ENCODE data around the gene NAA10. TPM values are rescaled to one million over a fixed set of nuclear protein-coding genes. Genes with fewer than 3 reads are reported as not detected.

Gene NAA10
- total RNA-seq, 1 experiment from 2014 or later = 107 TPM

DNA sequence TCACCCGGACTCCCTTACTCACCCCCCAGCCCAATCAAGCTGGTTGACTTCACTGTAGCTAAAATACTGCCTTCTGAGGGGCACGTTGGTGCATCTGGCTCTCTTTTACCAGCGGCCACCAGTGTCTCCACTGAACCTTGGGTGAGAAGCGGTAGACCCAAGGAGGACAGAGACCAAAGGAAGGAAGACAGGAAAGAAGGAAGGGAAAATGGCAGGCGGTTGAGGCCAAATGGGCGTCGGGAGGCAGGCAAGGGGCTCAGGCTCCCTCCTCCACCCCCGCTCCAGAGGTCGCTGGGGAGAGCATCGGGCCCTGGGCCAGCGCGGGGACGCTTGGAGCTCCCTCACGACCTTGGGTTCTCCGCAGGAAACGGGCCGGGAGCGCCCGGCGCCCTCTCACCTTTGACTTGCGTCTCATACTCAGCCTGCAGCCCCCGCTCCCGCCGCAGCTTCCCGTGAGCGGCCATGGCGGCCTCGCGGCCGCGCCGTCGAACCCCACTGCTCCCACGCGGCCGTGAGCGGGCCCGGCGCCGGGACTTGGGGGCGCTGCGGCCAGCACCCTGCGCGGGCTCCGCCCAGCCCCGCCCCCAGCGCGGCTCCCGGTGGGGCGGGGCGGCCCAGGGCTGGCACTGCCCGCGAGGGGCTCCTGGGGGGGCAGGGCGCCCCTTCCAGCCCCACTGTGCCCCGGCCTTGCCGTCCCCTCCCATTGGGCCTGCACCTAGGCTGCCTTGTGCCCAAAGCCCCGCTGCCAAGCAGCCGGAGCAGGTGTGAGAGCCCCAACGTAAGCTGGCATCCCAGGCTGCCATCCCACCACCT lies 8.9 kb downstream of the NAA10 start, which contains the start of gene ARHGAP4 (continued):
- TF ChIP-seq, protein P1, sequence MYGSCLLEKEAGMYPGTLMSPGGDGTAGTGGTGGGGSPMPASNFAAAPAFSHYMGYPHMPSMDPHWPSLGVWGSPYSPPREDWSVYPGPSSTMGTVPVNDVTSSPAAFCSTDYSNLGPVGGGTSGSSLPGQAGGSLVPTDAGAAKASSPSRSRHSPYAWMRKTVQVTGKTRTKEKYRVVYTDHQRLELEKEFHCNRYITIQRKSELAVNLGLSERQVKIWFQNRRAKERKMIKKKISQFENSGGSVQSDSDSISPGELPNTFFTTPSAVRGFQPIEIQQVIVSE (CRISPR knock-in tag; IDR thresholded peaks at IDR 0.05; ENCODE audit: borderline replicate concordance) = no peak
- TF ChIP-seq IRF2 (CRISPR knock-in tag; IDR thresholded peaks at IDR 0.05; ENCODE audit: borderline replicate concordance, low read depth) = no peak
- no peak for TF ChIP-seq EMX1 (CRISPR knock-in tag; IDR thresholded peaks at IDR 0.05)

DNA sequence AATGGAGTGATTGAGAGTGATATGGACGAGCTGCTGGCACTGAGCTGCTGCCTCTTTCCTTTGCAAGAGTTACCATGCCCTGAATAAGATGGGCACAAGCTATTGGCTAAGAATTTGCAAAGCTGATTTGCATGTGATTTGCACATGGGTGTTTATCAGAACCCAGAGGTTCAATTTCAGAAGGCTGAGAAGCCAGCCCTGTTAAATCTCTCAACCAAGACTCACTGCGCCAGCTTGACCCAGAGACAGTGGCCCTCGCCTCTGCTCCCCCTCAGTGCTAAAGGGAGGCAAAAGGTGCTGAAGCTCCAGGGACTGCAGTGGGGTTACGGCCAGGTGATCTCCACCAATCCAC lies 9.5 kb downstream of the NAA10 start:
- ATAC-seq (no peak), DNase-seq (ENCODE audit: low spot score) (no peak)
- TF ChIP-seq RELA (CRISPR knock-in tag; IDR thresholded peaks at IDR 0.05; ENCODE audit: borderline replicate concordance) = no peak
- TF ChIP-seq, protein P2, sequence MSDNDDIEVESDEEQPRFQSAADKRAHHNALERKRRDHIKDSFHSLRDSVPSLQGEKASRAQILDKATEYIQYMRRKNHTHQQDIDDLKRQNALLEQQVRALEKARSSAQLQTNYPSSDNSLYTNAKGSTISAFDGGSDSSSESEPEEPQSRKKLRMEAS (CRISPR knock-in tag; IDR thresholded peaks at IDR 0.05) = no peak
- TF ChIP-seq EMX1 (CRISPR knock-in tag; IDR thresholded peaks at IDR 0.05) = no peak
- TF ChIP-seq TEAD4 (CRISPR knock-in tag; IDR thresholded peaks at IDR 0.05) = no peak
- peak overlapping the region; percentile 87 for H3K27ac Mint-ChIP-seq
- ChIA-PET POLR2A (interaction anchor here (0.6 to 1.7 kb wide), 6 partner anchors 20 to 241 kb away, joined by 3 to 4 read pairs (median 3); no protein-coding TSS in a partner anchor), CTCF (interaction anchor here (0.5 to 6.9 kb wide), 12 partner anchors 10 to 199 kb away, joined by 3 to 116 read pairs (median 4); partner anchors contain the start of genes NAA10 and RENBP)
- H3K9me3 Mint-ChIP-seq = no peaks in the 10 kb centered on the region
- H3K4me1 Mint-ChIP-seq = peaks cover 28% of the 10 kb centered on the region
- H3K36me3 Mint-ChIP-seq = no peaks in the 10 kb centered on the region
- peak overlapping the region; percentile 86 for H3K4me3 Mint-ChIP-seq
- no peaks in the 10 kb centered on the region for H3K27me3 Mint-ChIP-seq (ENCODE audit: low read depth)

DNA sequence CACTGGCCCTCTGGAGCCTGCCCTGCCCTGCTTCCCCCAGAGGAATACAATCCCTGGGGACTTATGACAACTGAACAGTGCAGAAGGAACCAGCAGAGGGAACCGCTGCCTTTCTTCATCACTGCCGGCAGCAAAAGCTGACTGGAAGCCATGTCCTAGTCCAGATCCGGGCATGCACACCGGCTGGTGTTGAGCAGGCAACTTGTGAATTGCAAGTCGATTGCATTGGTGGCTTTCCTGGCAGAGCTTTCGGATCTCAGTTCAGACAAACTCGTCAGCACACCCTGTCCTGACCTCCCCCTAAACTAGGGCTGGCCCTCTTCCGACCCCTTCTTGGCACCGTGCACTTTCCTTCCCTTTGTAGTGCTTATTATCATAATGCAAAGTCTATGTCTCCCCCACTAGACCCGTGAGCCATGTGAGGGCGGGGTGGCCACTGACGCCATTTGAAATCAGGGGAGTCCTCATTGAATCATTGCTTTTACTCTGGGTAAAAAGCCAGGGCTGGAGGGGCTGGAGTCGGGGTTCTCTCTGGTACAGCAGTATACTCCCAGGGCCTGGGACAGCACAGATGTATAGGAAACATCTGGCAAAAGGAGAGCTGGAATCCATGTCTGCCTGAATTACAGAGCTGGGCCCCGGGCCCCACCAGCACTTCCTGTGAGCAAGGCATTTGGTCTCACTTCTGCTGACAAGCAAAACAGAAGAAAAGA lies 10.5 kb downstream of the NAA10 start:
- Mint-ChIP-seq H3K4me3 (peak overlapping the region; percentile 86; the same call in 1 of the 2 replicates), H3K4me1 (peaks cover 28% of the 10 kb centered on the region), H3K27ac (no peak overlapping the region), H3K36me3 (0 out of 2 replicates have a peak, but pooled peaks cover 6% of the 10 kb centered on the region), H3K9me3 (no peaks in the 10 kb centered on the region), H3K27me3 (ENCODE audit: low read depth) (no peaks in the 10 kb centered on the region)
- TF ChIP-seq, protein P3, sequence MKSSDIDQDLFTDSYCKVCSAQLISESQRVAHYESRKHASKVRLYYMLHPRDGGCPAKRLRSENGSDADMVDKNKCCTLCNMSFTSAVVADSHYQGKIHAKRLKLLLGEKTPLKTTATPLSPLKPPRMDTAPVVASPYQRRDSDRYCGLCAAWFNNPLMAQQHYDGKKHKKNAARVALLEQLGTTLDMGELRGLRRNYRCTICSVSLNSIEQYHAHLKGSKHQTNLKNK (CRISPR knock-in tag; IDR thresholded peaks at IDR 0.05) = no peak
- TF ChIP-seq NR2C2 (CRISPR knock-in tag; IDR thresholded peaks at IDR 0.05) = no peak
- TF ChIP-seq, protein P4, sequence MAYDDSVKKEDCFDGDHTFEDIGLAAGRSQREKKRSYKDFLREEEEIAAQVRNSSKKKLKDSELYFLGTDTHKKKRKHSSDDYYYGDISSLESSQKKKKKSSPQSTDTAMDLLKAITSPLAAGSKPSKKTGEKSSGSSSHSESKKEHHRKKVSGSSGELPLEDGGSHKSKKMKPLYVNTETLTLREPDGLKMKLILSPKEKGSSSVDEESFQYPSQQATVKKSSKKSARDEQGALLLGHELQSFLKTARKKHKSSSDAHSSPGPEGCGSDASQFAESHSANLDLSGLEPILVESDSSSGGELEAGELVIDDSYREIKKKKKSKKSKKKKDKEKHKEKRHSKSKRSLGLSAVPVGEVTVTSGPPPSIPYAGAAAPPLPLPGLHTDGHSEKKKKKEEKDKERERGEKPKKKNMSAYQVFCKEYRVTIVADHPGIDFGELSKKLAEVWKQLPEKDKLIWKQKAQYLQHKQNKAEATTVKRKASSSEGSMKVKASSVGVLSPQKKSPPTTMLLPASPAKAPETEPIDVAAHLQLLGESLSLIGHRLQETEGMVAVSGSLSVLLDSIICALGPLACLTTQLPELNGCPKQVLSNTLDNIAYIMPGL (CRISPR knock-in tag; IDR thresholded peaks at IDR 0.05) = no peak
- no peak for TF ChIP-seq RELA (CRISPR knock-in tag; IDR thresholded peaks at IDR 0.05; ENCODE audit: borderline replicate concordance)
- no peak for TF ChIP-seq FOXP1 (CRISPR knock-in tag; IDR thresholded peaks at IDR 0.05; ENCODE audit: borderline replicate concordance)
- DNase-seq (ENCODE audit: low spot score) (no peak), ATAC-seq (no peak)
- POLR2A ChIA-PET = interaction anchor here (0.6 kb wide), 1 partner anchor 21 kb away, joined by 6 read pairs; no protein-coding TSS in a partner anchor
- CTCF ChIA-PET = interaction anchor here (0.7 to 6.9 kb wide), 7 partner anchors 11 to 130 kb away, joined by 3 to 116 read pairs (median 4); partner anchors contain the start of genes IDH3G, NAA10, RENBP and SSR4

DNA sequence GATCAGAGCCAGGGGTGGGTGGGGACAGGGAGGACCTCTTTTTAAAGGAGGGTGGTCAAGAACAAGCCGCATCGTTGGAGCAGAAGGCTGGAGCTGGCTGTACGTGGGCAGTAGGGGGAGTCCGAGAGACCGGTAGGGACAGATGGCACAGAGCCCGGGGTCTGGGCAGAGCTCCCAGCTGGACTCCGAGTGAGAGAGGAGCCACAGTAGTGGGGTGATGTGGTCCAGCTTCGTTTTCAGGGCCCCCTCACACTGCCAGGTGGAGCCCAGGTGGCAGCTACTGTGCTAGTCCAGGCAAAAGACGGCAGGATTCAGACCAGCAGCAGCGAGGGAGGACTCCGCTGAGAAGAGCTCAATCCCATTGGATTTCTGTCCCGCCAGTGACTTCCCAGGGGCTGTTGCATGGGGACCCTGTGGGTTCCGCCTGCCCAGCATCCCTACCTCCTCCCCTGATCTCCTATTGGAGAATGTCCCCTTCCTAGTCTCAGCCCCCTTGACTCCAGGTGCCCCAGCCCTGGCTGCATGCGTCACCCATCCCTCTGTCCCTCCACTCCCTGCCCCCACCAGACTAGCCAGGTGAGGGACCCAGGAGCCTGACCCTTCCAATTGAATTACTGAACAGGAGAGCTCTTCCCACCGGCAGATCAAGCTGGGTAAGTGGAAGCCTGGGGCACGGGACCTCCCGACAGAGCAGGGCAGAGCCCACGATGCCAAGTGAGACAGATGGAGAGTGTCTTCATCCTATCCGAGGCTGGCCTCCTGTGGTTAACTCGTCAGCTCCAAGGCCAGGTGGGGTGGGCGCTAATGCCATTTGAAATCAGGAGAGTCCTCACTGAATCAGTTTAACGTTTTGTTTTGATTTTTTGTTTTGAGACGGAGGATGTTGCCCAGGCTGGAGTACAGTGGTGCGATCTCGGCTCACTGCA lies 11.6 kb downstream of the NAA10 start:
- no peak overlapping the region for H3K27ac Mint-ChIP-seq
- ATAC-seq (peak; percentile 10; the same call in 1 of the 2 replicates), DNase-seq (ENCODE audit: low spot score) (no peak)
- ChIA-PET POLR2A (interaction anchor here (1.3 kb wide), 1 partner anchor 11 kb away, joined by 3 read pairs; no protein-coding TSS in a partner anchor), CTCF (interaction anchor here (0.6 to 6.9 kb wide), 21 partner anchors 11 to 414 kb away, joined by 3 to 116 read pairs (median 5); partner anchors contain the start of genes NAA10 and RENBP)
- no peaks in the 10 kb centered on the region for H3K27me3 Mint-ChIP-seq (ENCODE audit: low read depth)
- no peaks in the 10 kb centered on the region for H3K9me3 Mint-ChIP-seq
- H3K36me3 Mint-ChIP-seq = 0 out of 2 replicates have a peak, but pooled peaks cover 7% of the 10 kb centered on the region
- no peak overlapping the region for H3K4me3 Mint-ChIP-seq
- peaks cover 23% of the 10 kb centered on the region for H3K4me1 Mint-ChIP-seq
- TF ChIP-seq JAZF1 (CRISPR knock-in tag; IDR thresholded peaks at IDR 0.05) (no peak), ZNF219 (CRISPR knock-in tag; IDR thresholded peaks at IDR 0.05; ENCODE audit: borderline replicate concordance) (no peak), KAT7 (CRISPR knock-in tag; IDR thresholded peaks at IDR 0.05; ENCODE audit: borderline replicate concordance) (no peak), ZBTB21 (CRISPR knock-in tag; IDR thresholded peaks at IDR 0.05; ENCODE audit: borderline replicate concordance) (no peak), FOXP1 (CRISPR knock-in tag; IDR thresholded peaks at IDR 0.05; ENCODE audit: borderline replicate concordance) (no peak)
- TF ChIP-seq, protein P5, sequence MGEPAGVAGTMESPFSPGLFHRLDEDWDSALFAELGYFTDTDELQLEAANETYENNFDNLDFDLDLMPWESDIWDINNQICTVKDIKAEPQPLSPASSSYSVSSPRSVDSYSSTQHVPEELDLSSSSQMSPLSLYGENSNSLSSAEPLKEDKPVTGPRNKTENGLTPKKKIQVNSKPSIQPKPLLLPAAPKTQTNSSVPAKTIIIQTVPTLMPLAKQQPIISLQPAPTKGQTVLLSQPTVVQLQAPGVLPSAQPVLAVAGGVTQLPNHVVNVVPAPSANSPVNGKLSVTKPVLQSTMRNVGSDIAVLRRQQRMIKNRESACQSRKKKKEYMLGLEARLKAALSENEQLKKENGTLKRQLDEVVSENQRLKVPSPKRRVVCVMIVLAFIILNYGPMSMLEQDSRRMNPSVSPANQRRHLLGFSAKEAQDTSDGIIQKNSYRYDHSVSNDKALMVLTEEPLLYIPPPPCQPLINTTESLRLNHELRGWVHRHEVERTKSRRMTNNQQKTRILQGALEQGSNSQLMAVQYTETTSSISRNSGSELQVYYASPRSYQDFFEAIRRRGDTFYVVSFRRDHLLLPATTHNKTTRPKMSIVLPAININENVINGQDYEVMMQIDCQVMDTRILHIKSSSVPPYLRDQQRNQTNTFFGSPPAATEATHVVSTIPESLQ (CRISPR knock-in tag; IDR thresholded peaks at IDR 0.05) = no peak
- TF ChIP-seq, protein P1 (CRISPR knock-in tag; IDR thresholded peaks at IDR 0.05; ENCODE audit: borderline replicate concordance) = no peak
- TF ChIP-seq, protein P6, sequence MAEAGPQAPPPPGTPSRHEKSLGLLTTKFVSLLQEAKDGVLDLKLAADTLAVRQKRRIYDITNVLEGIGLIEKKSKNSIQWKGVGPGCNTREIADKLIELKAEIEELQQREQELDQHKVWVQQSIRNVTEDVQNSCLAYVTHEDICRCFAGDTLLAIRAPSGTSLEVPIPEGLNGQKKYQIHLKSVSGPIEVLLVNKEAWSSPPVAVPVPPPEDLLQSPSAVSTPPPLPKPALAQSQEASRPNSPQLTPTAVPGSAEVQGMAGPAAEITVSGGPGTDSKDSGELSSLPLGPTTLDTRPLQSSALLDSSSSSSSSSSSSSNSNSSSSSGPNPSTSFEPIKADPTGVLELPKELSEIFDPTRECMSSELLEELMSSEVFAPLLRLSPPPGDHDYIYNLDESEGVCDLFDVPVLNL (CRISPR knock-in tag; IDR thresholded peaks at IDR 0.05; ENCODE audit: borderline replicate concordance, low read depth) = no peak
